GM20000 (cell line): ENCODE results near the gene CLCNKA.
"Not testable (repeated sequence)": the region's sequence is repeated elsewhere in the genome, so short reads cannot be mapped to it uniquely, and the experiment has no call there.

Source experiments
- DNase-seq: peaks from one replicate; pipeline ENCODE4 v3.0.0; 2012; ENCODE audit warnings: low spot score
- TF ChIP-seq, protein P1 (sequence below): IDR thresholded peaks from 2 replicates; pipeline ENCODE4 v1.5.1; 2012; ENCODE audit warnings: mild to moderate bottlenecking, control low read depth; ENCODE audit errors: extremely low read depth, missing control alignments

CLCNKA gene

DNA sequence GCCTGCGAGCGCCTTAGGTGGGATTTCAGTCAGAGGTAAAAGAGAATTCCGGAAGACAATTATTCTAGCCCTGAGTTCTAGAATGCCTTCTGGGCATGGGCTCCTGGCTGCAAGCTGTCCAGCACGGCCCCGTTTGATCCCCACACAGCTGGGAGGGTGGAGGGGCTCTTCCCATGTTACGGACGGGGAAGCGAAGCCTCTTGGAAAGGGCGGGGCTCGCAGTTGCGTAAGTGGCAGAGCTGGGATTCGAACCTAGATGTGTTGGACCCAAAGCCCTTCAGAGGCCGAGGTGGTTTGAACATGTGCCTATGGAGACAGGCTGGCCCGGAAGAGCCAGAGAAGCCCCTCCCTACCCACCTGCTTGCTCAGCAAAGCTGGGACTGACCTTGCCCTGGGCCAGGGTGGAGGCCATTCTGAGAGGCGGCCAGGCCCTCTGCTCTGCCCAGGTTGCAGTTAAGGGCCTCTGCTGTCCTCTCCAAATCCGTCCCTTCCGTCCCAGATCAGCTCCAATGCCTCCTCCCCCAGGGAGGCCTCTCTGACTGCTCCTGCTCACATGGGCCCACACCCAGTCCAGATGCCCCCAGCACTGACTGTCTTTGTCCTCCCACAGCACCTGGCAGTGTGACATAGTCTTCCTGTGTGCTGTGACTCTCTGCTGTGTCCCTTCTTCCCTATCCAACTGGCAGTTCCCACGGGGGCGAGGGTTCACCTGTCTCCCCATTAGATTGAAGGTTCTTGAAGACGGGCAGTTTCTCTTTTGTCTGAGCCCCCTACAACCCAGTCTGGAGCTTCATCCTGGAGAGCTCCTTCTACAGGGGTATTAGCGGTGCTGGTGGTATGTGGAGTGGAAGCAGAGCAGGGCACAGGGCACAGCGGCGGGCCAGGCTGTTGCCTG, 2.8 kb upstream of the CLCNKA start:
- TF ChIP-seq, protein P1, sequence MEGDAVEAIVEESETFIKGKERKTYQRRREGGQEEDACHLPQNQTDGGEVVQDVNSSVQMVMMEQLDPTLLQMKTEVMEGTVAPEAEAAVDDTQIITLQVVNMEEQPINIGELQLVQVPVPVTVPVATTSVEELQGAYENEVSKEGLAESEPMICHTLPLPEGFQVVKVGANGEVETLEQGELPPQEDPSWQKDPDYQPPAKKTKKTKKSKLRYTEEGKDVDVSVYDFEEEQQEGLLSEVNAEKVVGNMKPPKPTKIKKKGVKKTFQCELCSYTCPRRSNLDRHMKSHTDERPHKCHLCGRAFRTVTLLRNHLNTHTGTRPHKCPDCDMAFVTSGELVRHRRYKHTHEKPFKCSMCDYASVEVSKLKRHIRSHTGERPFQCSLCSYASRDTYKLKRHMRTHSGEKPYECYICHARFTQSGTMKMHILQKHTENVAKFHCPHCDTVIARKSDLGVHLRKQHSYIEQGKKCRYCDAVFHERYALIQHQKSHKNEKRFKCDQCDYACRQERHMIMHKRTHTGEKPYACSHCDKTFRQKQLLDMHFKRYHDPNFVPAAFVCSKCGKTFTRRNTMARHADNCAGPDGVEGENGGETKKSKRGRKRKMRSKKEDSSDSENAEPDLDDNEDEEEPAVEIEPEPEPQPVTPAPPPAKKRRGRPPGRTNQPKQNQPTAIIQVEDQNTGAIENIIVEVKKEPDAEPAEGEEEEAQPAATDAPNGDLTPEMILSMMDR, result no peak
- DNase-seq, result no peak

DNA sequence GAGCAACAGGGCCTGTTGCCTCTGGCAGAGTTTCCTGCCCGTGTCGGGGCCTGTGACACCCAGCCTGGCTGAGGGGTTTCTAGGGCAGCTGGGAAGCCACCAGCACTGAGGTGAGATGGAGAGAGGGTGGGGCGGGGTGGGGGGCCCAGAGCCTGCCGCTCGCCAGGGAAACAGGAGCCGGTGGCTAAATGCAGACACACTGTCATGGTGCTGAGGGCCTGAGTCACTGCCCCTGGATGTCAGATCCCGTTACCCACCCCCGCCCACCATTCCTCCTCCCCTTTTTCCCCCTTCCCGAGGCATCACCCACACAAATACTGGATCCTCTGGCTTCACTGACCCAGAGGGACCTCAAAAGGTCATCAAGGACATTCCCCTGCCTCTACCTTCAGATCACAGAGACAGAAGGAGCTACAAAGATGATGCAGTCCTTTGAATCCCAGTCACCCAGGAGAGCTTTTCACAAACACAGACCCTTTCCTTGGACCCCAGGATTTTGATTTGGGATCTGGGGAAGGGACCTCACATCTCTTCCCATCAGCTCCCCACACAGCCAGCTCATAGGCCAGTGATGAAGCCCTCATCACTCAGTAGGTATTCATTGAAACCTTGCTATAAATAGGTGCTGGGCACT, 2.1 kb upstream of the CLCNKA start:
- TF ChIP-seq, protein P1, result no peak
- DNase-seq, result no peak

DNA sequence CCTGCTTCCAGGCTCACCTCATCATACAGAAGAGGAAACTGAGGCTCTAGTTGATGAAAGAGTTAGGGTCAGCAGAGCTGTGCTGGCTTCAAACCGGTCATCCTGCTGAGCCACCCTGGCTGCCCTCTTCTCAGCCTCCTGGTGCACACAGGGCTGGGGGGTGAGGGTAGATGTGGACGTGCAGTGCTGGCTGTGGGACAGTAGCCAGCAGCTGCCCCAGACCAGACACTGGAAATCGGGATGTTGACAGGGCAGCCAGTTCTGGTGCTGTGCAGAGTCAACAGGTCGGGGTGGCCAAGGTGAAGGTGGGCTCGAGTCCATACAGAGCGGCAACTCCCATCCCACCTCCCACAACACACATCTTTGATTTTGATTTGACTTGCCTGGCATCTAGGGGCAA, 1.5 kb upstream of the CLCNKA start:
- DNase-seq, result no peak
- TF ChIP-seq, protein P1, result no peak

DNA sequence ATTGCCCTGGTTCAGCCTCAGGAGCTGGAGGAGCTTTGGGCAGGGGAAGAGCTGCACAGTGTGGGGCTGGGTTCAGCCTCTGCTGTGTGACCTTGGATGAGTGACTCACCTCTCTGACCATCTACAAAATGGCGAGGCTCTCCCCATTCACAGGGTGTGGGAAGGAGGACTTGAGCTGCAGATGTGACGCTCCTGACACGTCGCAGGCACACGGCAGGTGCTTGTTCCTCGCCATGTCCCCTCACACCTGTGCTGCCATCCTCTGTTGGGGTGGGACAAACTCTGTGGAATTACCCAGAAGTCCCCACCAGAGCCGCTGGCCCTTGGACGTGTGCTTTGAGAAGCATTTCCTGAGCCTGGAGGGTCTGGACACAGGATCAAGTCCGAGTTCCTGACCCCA, 958 bp upstream of the CLCNKA start:
- DNase-seq, result not testable (repeated sequence)

- TF ChIP-seq, protein P1, result no peak
- DNase-seq, result no peak
These were observed 557 bp downstream of the CLCNKA start for GRCh38 chr1:16022393-16022792.

GRCh38 chr1:16023050-16023653, 1.3 kb downstream of the CLCNKA start:
- TF ChIP-seq, protein P1, result no peak
- DNase-seq, result no peak

- DNase-seq, result not testable (repeated sequence)
These were observed 4.5 kb downstream of the CLCNKA start for GRCh38 chr1:16026302-16026701.

DNA sequence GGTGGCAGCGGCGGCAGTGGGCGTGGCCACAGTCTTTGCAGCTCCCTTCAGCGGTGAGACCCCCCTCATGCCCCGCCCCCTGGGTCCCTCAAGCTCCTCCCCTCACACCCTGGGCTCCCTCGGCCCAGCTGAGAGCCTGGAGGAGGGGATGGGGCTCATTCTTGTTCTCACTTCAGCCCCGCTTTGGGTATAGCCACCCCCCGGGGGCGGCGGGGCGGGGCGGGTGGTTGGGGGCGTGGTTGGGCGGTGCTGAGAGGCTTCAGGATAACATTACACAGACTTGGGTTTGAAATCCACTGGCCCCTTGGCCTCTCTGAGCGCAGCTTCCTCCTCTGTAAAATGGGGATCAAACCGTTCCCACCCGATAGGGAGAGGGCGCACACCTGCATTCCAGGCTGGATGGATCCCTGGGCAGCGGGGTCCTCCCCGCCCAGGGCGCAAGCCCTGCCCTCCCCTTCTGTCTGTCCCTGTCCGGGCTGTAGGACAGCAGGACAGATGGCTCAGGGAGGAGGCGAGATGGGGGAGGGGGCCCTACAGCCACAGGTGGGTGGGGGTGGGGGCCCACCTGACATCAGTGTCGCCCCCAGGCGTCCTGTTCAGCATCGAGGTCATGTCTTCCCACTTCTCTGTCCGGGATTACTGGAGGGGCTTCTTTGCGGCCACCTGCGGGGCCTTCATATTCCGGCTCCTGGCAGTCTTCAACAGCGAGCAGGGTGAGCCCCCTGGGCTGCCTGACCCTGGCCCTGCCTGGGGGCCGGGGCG, 5.1 kb downstream of the CLCNKA start:
- DNase-seq, result no peak

More for the DNA sequence above, 5.1 kb downstream of the CLCNKA start:
- TF ChIP-seq, protein P1, result no peak
